ENCODE results near the gene MSL3B.

Gene MSL3B

GRCh38 chr2:233852056-233852455, 16.1 kb downstream of the MSL3B start:
- Histone ChIP-seq H3K4me3 (ENCODE audit: low read length) (peak overlapping the region; percentile 93), H3K9me3 (replicated peaks; ENCODE audit: low read length) (no peaks in the 10 kb centered on the region), H3K36me3 (ENCODE audit: insufficient read depth, low read length) (peaks cover 34% of the 10 kb centered on the region)

GRCh38 chr2:233851169-233851568, 17.0 kb downstream of the MSL3B start:
- Histone ChIP-seq H3K27me3 (ENCODE audit: control insufficient read depth, insufficient read depth, low read length) (no peaks in the 10 kb centered on the region), H3K4me2 (ENCODE audit: low read length) (no peak overlapping the region), H3K4me1 (ENCODE audit: control insufficient read depth, insufficient read depth, low read length) (peaks cover 19% of the 10 kb centered on the region), H3K9ac (ENCODE audit: low read depth, low read length) (no peak overlapping the region), H3K9me3 (replicated peaks; ENCODE audit: low read length) (no peaks in the 10 kb centered on the region), H3K36me3 (ENCODE audit: insufficient read depth, low read length) (peaks cover 40% of the 10 kb centered on the region), H3K4me3 (ENCODE audit: low read length) (no peak overlapping the region)

More at GRCh38 chr2:233852056-233852455, 16.1 kb downstream of the MSL3B start:
- Histone ChIP-seq H3K9ac (ENCODE audit: low read depth, low read length) (peak overlapping the region; percentile 12), H3K27me3 (ENCODE audit: control insufficient read depth, insufficient read depth, low read length) (no peaks in the 10 kb centered on the region), H3K4me2 (ENCODE audit: low read length) (peak overlapping the region; percentile 91), H3K4me1 (ENCODE audit: control insufficient read depth, insufficient read depth, low read length) (peaks cover 19% of the 10 kb centered on the region)

- no peaks in the 10 kb centered on the region for H3K27me3 ChIP-seq (ENCODE audit: control insufficient read depth, insufficient read depth, low read length)
These were observed 17.4 kb downstream of the MSL3B start for GRCh38 chr2:233850745-233851144.

GRCh38 chr2:233849607-233850271, 18.4 kb downstream of the MSL3B start:
- Histone ChIP-seq H3K4me3 (ENCODE audit: low read length) (no peak overlapping the region), H3K36me3 (ENCODE audit: insufficient read depth, low read length) (peaks cover 49% of the 10 kb centered on the region), H3K27me3 (ENCODE audit: control insufficient read depth, insufficient read depth, low read length) (no peaks in the 10 kb centered on the region), H3K4me1 (ENCODE audit: control insufficient read depth, insufficient read depth, low read length) (peaks cover 13% of the 10 kb centered on the region), H3K9me3 (replicated peaks; ENCODE audit: low read length) (no peaks in the 10 kb centered on the region), H3K4me2 (ENCODE audit: low read length) (no peak overlapping the region), H3K9ac (ENCODE audit: low read depth, low read length) (no peak overlapping the region)

More at GRCh38 chr2:233850745-233851144, 17.4 kb downstream of the MSL3B start:
- H3K4me3 ChIP-seq (ENCODE audit: low read length), result no peak overlapping the region
- H3K4me1 ChIP-seq (ENCODE audit: control insufficient read depth, insufficient read depth, low read length), result peaks cover 19% of the 10 kb centered on the region
- no peak overlapping the region for H3K4me2 ChIP-seq (ENCODE audit: low read length)
- H3K36me3 ChIP-seq (ENCODE audit: insufficient read depth, low read length), result peaks cover 40% of the 10 kb centered on the region
- H3K9ac ChIP-seq (ENCODE audit: low read depth, low read length), result no peak overlapping the region
- H3K9me3 ChIP-seq (replicated peaks; ENCODE audit: low read length), result no peaks in the 10 kb centered on the region

- no peaks in the 10 kb centered on the region for H3K27me3 ChIP-seq (ENCODE audit: control insufficient read depth, insufficient read depth, low read length)
- H3K4me2 ChIP-seq (ENCODE audit: low read length), result no peak overlapping the region
- H3K36me3 ChIP-seq (ENCODE audit: insufficient read depth, low read length), result peaks cover 63% of the 10 kb centered on the region
- H3K9ac ChIP-seq (ENCODE audit: low read depth, low read length), result no peak overlapping the region
- no peaks in the 10 kb centered on the region for H3K9me3 ChIP-seq (replicated peaks; ENCODE audit: low read length)
- H3K4me1 ChIP-seq (ENCODE audit: control insufficient read depth, insufficient read depth, low read length), result peaks cover 13% of the 10 kb centered on the region
- H3K4me3 ChIP-seq (ENCODE audit: low read length), result no peak overlapping the region
These were observed 19.9 kb downstream of the MSL3B start for GRCh38 chr2:233848276-233848675.

DNA sequence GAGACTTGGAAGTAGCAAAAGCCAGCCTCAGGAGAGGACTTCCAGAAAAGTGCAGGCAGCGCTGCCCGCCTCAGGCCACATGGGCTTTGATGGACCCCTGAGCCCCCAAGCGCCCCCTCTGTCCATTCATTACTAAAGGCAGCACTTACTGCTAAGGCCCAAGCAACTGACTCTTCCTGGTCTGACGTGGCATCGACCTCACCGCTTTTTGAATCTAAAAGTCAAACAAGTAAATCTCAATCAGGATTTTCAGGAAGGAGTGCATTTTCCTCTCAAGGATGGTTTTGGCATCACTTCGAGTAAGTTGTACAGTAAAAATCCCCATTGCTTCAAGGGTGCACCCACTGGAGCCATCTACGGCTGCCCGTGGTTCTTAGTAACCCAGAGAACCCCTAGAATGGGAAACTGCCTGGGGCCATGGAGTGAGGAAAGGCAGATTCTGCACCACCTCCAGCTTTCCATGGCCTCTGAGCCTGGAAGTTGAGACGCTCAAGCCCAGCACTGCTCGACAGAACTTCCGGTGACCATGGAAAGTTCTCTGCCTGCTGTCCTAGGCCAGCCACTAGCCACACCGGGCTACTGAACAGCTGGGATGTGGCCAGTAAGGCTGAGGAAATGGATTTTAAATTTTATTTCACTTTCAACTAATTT, 20.8 kb downstream of the MSL3B start:
- Histone ChIP-seq H3K36me3 (ENCODE audit: insufficient read depth, low read length) (peaks cover 67% of the 10 kb centered on the region), H3K4me3 (ENCODE audit: low read length) (no peak overlapping the region), H3K27me3 (ENCODE audit: control insufficient read depth, insufficient read depth, low read length) (no peaks in the 10 kb centered on the region), H3K4me2 (ENCODE audit: low read length) (no peak overlapping the region), H3K4me1 (ENCODE audit: control insufficient read depth, insufficient read depth, low read length) (peaks cover 6% of the 10 kb centered on the region), H3K9ac (ENCODE audit: low read depth, low read length) (no peak overlapping the region), H3K9me3 (replicated peaks; ENCODE audit: low read length) (no peaks in the 10 kb centered on the region)

GRCh38 chr2:233846387-233847247, 21.6 kb downstream of the MSL3B start:
- no peaks in the 10 kb centered on the region for H3K27me3 ChIP-seq (ENCODE audit: control insufficient read depth, insufficient read depth, low read length)
- no peak overlapping the region for H3K4me3 ChIP-seq (ENCODE audit: low read length)
- peaks cover 74% of the 10 kb centered on the region for H3K36me3 ChIP-seq (ENCODE audit: insufficient read depth, low read length)

GRCh38 chr2:233845301-233846060, 22.7 kb downstream of the MSL3B start:
- no peaks in the 10 kb centered on the region for H3K4me1 ChIP-seq (ENCODE audit: control insufficient read depth, insufficient read depth, low read length)
- peaks cover 84% of the 10 kb centered on the region for H3K36me3 ChIP-seq (ENCODE audit: insufficient read depth, low read length)
- no peak overlapping the region for H3K4me2 ChIP-seq (ENCODE audit: low read length)
- H3K9me3 ChIP-seq (replicated peaks; ENCODE audit: low read length), result no peaks in the 10 kb centered on the region
- H3K4me3 ChIP-seq (ENCODE audit: low read length), result no peak overlapping the region
- no peak overlapping the region for H3K9ac ChIP-seq (ENCODE audit: low read depth, low read length)
- no peaks in the 10 kb centered on the region for H3K27me3 ChIP-seq (ENCODE audit: control insufficient read depth, insufficient read depth, low read length)

More at GRCh38 chr2:233846387-233847247, 21.6 kb downstream of the MSL3B start:
- Histone ChIP-seq H3K9ac (ENCODE audit: low read depth, low read length) (no peak overlapping the region), H3K4me2 (ENCODE audit: low read length) (no peak overlapping the region), H3K9me3 (replicated peaks; ENCODE audit: low read length) (no peaks in the 10 kb centered on the region), H3K4me1 (ENCODE audit: control insufficient read depth, insufficient read depth, low read length) (no peaks in the 10 kb centered on the region)

- H3K9me3 ChIP-seq (replicated peaks; ENCODE audit: low read length), result no peaks in the 10 kb centered on the region
- H3K36me3 ChIP-seq (ENCODE audit: insufficient read depth, low read length), result peaks cover 86% of the 10 kb centered on the region
- no peaks in the 10 kb centered on the region for H3K27me3 ChIP-seq (ENCODE audit: control insufficient read depth, insufficient read depth, low read length)
- H3K4me2 ChIP-seq (ENCODE audit: low read length), result no peak overlapping the region
- no peaks in the 10 kb centered on the region for H3K4me1 ChIP-seq (ENCODE audit: control insufficient read depth, insufficient read depth, low read length)
- H3K4me3 ChIP-seq (ENCODE audit: low read length), result no peak overlapping the region
- no peak overlapping the region for H3K9ac ChIP-seq (ENCODE audit: low read depth, low read length)
These were observed 23.4 kb downstream of the MSL3B start for GRCh38 chr2:233844836-233845235.

GRCh38 chr2:233844064-233844807, 23.9 kb downstream of the MSL3B start:
- H3K4me1 ChIP-seq (ENCODE audit: control insufficient read depth, insufficient read depth, low read length), result no peaks in the 10 kb centered on the region
- no peak overlapping the region for H3K9ac ChIP-seq (ENCODE audit: low read depth, low read length)
- H3K4me2 ChIP-seq (ENCODE audit: low read length), result no peak overlapping the region
- H3K36me3 ChIP-seq (ENCODE audit: insufficient read depth, low read length), result peaks cover 80% of the 10 kb centered on the region
- H3K4me3 ChIP-seq (ENCODE audit: low read length), result no peak overlapping the region
- H3K27me3 ChIP-seq (ENCODE audit: control insufficient read depth, insufficient read depth, low read length), result no peaks in the 10 kb centered on the region
- H3K9me3 ChIP-seq (replicated peaks; ENCODE audit: low read length), result no peaks in the 10 kb centered on the region

Measured in skeletal muscle satellite cell (primary cell).